GM21737 (cell line): Measurements from ENCODE around the gene PGF.

ENCODE experiments used
- ATAC-seq: cut with Tn5 transposase; IDR thresholded peaks from one replicate; pipeline ENCODE4 v1.9.1; 2021; ENCODE audit warnings: mild to moderate bottlenecking, moderate library complexity; ENCODE audit not compliant: unreplicated experiment

The PGF gene

GRCh38 chr14:74979029-74979428 is 23.6 kb upstream of the PGF start:
- ATAC-seq = no peak

- no peak for ATAC-seq
Observed at GRCh38 chr14:74978416-74978947, 23.1 kb upstream of the PGF start.

DNA sequence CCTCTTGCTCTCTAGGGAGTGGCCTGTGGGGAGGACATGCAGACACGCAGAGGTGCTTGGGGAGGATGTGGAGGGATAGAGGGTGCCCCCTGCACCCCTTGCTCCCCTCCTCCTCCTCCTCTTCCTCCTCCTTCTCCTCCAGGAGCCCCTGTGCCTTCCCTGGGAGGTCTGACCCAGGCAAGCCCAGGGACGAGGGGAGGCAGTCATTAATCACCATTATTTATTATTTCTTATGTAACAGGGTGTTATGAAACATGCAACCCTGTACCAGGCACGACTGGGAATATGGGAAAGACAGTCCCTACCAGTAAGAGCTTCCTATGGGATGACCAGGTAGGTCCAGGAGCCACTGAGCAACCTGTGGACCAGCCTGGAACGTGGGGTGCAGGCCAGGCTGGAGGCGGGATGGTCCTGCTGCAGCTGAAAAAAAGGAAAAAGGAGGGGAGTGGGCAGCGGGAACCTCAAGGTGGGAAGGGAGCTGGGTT is 22.5 kb upstream of the PGF start:
- ATAC-seq = no peak

DNA sequence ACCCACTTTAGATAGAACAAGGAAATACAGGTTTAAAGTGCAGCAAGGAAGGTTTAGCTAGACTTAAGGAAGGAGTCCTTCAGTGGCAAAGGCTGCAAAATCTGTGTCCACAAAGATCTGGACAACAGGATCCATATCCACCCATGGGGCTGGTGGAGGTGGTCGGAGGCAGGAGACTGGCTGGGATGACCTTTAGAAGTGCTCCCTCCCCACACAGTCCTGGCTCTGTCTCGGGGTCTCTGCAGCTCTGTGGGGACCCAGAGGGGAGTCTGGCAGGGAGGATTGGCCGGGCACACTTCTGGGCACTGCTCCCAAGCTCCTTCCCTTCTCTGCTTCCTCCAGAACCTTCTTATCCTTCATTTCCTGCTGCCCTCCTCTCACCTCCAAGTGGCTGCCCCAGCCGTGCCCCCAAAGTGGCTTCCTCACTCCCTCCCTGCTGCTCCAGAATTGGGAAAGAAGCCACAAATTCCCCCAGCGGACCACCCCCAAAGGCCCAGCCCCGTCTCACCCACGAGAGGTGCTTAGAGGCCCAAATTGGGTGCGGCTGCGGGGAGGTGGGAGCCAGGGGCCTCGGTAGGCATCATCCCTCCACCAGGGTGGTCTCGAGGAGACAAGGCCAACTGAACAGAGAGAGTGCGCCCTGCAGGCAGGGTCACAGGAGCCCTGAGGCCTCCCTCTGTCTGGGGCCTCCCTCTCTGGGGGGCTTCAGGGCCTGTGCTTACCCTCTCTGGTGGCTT is 21.9 kb upstream of the PGF start:
- no peak for ATAC-seq

GRCh38 chr14:74976264-74977113 is 21.1 kb upstream of the PGF start:
- no peak for ATAC-seq

GRCh38 chr14:74975059-74975810 is 19.8 kb upstream of the PGF start:
- no peak for ATAC-seq

- ATAC-seq = no peak
Observed at GRCh38 chr14:74974364-74975058, 19.1 kb upstream of the PGF start.

DNA sequence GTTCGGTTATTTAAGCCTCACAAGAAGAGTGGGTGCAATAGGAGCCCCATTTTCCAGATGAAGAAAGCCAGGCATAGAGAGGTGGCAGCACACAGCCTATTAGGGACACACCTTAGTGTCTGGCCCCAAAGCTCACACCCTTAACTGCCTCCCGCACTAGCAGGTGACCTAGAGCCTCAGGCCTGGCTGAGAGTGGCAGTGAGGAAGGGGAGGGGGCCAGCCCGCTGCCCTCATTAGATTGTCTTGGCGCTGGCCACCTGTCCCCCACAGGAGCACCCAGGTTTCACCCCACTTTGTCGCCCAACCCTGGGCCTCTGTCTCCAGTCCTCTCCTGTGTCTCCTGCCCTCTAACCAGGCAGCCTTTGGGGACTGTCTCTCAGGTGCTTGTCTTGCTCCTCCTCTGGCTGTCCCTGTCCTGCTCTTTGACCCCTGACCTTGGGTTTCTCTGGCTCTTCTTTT is 18.5 kb upstream of the PGF start:
- no peak for ATAC-seq

DNA sequence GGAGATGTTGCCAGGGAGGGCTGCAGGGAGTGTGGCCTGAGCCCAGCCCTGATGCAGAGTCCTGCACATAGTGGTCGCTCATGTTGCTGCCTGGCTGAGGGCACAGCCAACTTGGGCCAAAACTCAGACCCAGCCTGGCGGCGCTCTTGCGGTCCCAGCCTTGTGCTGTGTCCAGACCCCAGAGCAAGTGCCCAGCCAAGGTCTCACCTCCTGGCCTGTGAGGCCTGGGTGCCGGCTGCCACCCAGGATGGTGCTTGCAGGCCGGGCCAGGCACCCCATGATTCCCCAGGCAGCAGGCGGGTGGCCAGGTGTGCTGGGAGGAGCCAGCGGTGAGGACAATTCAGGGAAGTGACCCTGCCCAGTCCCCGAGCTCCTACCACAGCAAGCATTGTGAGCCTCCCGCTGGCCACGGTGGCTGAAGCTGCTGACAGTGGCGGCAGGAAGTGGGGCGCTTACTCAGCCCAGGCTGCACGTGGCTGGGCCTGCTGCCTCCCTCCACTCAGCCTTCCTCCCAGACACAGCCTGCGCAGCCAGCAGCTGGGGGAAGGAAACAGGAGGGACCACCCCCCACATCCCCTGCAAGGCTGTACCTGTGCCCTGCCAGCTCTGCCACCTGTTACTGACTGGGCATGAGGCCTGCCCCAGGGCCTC is 17.7 kb upstream of the PGF start:
- no peak for ATAC-seq

GRCh38 chr14:74968811-74969210 is 13.4 kb upstream of the PGF start:
- ATAC-seq = no peak

DNA sequence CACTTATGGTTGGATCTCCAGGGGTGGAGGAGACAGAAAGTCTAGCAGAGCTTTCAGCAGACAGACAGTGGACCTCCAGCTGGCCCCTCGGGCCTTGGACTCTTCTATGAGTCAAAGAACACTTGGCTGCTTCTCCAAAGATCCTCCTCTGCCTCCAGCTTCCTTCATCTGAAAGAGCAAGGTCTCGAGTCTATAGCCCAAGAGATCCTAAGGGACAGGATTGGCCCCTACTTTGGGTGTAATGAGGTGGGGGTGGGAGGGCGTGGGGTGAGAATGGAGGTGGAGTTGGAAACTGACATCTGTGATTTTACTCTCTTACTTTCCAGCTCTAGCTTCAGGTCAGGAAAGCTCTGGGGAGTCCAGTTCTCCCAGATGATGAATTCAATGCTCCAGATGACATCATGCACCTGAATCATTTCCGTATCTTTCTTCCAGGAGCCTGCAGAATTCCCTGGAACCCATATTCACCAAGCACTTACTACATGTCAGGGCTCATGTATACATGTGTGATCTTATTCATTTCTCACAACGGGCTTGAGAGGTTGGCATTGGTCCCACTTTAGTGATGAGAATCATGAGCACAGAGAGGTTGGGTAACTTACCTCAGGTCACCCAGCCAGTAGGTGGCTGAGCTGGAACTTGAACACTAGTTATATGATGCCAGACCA is 10.2 kb upstream of the PGF start:
- ATAC-seq = no peak

DNA sequence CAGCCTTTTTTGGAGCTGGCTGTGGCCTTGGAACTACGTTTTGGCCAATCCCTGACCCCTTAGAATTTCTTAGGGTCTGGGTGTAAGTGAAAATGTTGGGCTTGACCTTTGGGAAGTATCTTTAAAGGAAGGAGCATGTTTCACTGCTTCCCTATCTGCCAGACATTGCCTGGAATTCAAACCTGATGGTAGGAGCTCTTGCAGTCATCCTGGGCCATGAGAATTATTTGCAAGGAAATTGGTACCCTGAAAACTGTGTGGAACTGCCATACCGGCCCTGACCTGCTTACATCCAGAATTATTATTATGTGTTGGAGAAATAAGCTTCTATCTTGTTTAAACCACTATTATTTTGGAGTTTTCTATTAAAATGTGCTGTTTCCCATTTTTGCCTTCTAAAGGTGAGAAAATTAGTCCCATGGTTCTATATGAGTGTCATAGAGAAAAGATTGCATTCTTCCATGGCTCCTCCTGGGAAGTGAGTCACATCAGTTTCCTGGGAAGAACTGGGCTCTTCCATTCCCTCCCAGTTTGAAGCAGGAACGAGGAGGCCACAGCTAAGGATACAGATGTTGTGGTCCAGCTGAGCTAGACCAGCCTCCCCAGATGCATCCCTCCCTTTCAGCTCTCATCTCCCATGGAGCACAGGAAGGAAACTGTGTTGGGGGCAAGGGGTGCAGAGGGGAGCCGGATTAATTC is 9.5 kb upstream of the PGF start:
- ATAC-seq = no peak

GRCh38 chr14:74963705-74964271 is 8.4 kb upstream of the PGF start:
- no peak for ATAC-seq

- no peak for ATAC-seq
Observed at GRCh38 chr14:74963178-74963704, 7.8 kb upstream of the PGF start.

DNA sequence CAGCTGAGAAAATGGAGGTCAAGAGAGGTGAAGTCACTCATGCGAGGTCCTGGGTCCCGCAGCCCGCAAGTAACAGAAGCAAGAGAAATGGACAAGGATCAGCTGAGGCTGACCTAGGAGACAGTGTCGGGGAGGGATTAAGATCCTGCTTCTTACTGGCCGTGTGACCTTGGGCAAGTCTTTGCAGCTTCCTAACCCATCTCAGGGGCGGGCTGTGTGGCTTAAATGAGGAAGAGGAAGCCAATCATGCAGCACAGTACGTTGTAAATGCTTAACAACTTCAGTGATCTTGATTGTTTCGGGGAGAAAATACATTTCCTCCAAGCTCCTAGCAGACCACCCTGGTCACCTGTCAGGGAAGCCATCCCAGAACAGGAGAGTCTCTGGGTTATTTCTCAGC is 7.1 kb upstream of the PGF start:
- ATAC-seq = no peak

DNA sequence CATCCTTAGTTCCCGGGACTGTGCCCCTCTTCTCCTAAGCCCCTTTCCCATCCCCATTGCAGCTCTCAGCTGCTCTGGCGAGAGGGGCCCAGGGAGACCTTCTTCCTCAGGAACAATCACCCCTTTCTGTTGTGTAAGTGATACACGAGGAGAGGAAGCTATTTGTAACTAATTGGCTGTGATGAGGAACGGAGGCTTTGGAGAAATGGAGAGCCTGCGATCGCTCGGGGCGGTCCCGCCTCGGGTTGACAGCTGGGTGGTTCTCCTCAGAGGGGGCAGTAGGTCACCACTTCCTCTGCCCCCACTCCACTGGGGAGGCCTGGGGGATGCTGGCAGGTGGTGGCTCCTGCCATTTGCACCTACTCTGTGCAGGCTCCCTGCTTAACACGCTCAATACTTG is 6.6 kb upstream of the PGF start:
- no peak for ATAC-seq

- no peak for ATAC-seq
Observed at GRCh38 chr14:74961238-74961911, 6.0 kb upstream of the PGF start.

- ATAC-seq = no peak
Observed at GRCh38 chr14:74960736-74961135, 5.3 kb upstream of the PGF start.
